Measurements from ENCODE around the gene VSTM2B.

- TF ChIP-seq CTCF (IDR thresholded peaks at IDR 0.05; ENCODE audit: low read depth, low read length) (no peak), MAX (IDR thresholded peaks at IDR 0.05; ENCODE audit: low read depth, low read length) (no peak), POLR2A (IDR thresholded peaks at IDR 0.05; ENCODE audit: extremely low read depth, insufficient read length) (no peak)
Observed at GRCh38 chr19:29479941-29480340, 45.9 kb upstream of the VSTM2B start.
